Measurements from ENCODE around the gene NDUFA6.

The NDUFA6 gene

DNA sequence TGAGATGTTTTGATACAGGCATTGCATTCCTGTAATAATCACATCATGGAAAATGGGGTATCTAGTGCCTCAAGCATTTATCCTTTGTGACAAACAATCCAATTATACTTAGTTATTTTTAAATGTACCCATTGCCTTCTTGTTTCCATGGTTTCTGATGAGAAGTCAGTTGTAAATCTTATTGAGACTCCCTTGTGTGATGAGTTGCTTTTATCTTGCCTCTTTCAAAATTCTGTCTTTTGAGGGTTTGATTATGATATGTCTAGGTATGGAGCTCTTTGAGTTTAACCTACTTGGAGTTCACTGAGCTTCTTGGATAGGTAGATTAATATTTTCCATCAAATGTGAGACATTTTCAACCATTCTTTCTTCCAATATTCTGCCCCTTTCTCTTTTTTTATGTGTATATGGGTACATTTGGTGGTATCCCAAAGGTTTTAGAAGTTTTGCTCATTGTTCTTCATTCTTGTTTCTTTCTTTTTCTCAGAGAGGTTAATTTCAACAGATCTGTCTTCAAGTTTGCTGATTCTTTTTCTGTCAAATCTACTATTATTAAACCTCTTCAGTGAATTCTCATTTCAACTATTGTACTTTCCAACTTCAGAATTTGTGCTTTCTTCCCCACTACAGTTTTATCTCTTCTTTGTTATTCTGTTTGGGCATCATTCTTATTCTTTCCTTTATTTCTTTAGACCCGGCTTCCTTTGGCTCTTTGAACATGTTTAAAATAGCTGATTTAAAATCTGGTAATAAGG lies 33.6 kb downstream of the NDUFA6 start:
- H3K4me1 Mint-ChIP-seq (ENCODE audit: low read depth) = peaks cover 21% of the 10 kb centered on the region
- H3K4me3 Mint-ChIP-seq = no peak overlapping the region
- no peaks in the 10 kb centered on the region for H3K27me3 Mint-ChIP-seq
- H3K36me3 Mint-ChIP-seq (ENCODE audit: low read depth) = peaks cover 57% of the 10 kb centered on the region
- no peak overlapping the region for H3K27ac Mint-ChIP-seq
- intact Hi-C loops (cut with micrococcal nuclease) = loop anchor here (10.0 kb wide), 1 partner anchor 52 kb away; no protein-coding TSS in a partner anchor
- H3K9me3 Mint-ChIP-seq = peaks cover 36% of the 10 kb centered on the region

DNA sequence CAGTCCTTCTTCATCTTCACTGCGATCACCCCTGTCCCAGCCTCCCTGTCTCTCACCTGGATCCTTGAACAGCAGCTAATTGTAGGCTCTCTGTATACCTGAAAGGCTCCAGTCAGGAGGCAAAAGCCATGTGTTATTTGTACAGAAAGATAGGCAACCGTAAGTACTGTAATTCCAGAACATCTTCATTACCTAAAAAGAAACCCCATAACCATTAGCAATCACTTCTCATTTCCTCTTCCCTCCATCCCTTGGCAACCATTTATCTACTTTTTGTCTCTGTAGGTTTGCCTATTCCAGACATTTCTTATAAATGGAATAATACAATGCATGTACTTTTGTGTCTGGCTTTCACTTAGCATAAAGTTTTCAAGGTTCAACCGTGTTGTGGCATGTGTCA lies 37.8 kb downstream of the NDUFA6 start:
- peaks cover 21% of the 10 kb centered on the region for H3K4me1 Mint-ChIP-seq (ENCODE audit: low read depth)
- intact Hi-C loops (cut with micrococcal nuclease) = loop anchor here (10.0 kb wide), 1 partner anchor 48 kb away; no protein-coding TSS in a partner anchor
- H3K27ac Mint-ChIP-seq = peak overlapping the region; percentile 16
- H3K27me3 Mint-ChIP-seq = no peaks in the 10 kb centered on the region
- peaks cover 35% of the 10 kb centered on the region for H3K36me3 Mint-ChIP-seq (ENCODE audit: low read depth)
- peaks cover 16% of the 10 kb centered on the region for H3K9me3 Mint-ChIP-seq
- no peak overlapping the region for H3K4me3 Mint-ChIP-seq

DNA sequence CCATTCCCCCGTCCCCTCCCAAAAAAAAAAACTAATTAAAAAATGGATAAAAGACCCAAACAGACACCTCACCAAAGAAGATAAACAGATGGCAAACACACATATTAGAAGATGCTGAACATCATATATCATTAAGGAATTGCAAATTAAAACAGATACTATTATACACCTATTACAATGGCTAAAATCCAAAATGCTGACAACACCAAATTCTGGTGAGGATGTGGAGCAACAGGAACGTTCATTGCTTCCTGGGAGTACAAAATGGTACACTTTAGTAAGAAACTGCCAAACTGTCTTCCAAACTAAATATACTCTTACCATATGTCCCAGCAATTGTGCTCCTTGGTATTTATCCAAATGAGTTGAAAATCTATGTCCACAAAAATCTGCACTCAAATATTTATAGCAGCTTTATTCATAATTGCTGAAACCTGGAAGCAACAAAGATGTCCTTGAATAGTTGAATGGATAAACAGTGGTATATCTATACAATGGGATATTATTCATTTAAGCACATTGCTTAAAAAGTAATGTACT lies 39.9 kb downstream of the NDUFA6 start:
- intact Hi-C loops (cut with micrococcal nuclease) = loop anchor here (10.0 kb wide), 1 partner anchor 46 kb away; no protein-coding TSS in a partner anchor
- peaks cover 31% of the 10 kb centered on the region for H3K36me3 Mint-ChIP-seq (ENCODE audit: low read depth)

DNA sequence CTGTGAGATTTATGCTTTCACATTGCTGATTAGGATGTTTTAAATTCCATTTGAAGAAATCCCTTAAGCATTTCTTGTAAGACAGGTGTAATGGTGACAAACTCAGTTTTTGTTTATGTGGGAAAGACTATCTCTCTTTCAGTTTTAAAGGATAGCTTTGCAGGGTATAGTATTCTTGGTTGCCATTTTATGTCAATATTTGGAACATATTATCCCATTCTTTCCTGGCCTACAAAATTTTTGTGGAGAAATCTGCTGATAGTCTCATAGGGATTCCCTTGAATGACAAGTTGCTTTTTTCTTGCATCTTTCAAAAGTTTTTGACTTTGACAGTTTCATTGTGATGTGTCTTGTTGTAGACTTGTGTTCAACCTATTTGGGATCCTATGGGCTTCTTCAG lies 48.8 kb downstream of the NDUFA6 start:
- H3K27ac Mint-ChIP-seq = no peak overlapping the region
- peaks cover 21% of the 10 kb centered on the region for H3K9me3 Mint-ChIP-seq
- H3K27me3 Mint-ChIP-seq = no peaks in the 10 kb centered on the region
- H3K4me1 Mint-ChIP-seq (ENCODE audit: low read depth) = peaks cover 19% of the 10 kb centered on the region
- intact Hi-C loops (cut with micrococcal nuclease) = no loop called here
- no peak overlapping the region for H3K4me3 Mint-ChIP-seq
- H3K36me3 Mint-ChIP-seq (ENCODE audit: low read depth) = peaks cover 36% of the 10 kb centered on the region

More for the DNA sequence above, 39.9 kb downstream of the NDUFA6 start:
- H3K4me1 Mint-ChIP-seq (ENCODE audit: low read depth) = peaks cover 21% of the 10 kb centered on the region
- H3K4me3 Mint-ChIP-seq = no peak overlapping the region
- no peaks in the 10 kb centered on the region for H3K9me3 Mint-ChIP-seq
- no peak overlapping the region for H3K27ac Mint-ChIP-seq
- no peaks in the 10 kb centered on the region for H3K27me3 Mint-ChIP-seq

DNA sequence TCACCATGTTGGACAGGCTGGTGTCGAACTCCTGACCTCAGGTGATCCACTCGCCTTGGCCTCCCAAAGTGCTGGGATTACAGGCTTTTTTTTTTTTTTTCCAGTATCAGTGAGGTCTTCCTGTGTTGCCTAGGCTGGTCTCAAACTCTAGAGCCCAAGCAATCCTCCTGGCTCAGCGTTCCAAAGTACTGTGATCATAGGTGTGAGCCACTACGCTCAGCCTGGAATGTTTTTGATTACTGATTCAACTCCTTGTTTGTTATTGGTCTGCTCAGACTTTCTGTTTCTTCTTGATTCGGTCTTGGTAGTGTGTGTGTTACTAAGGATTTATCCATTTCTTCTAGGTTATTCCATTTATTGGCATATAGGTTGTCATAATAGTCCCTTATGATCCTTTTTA lies 51.3 kb downstream of the NDUFA6 start:
- peaks cover 27% of the 10 kb centered on the region for H3K9me3 Mint-ChIP-seq
- peak overlapping the region; percentile 73 for H3K27ac Mint-ChIP-seq

More for the DNA sequence above, 51.3 kb downstream of the NDUFA6 start:
- Mint-ChIP-seq H3K36me3 (ENCODE audit: low read depth) (peaks cover 27% of the 10 kb centered on the region), H3K4me3 (no peak overlapping the region), H3K27me3 (no peaks in the 10 kb centered on the region), H3K4me1 (ENCODE audit: low read depth) (peaks cover 19% of the 10 kb centered on the region)
- intact Hi-C loops (cut with micrococcal nuclease) = no loop called here

All from dendritic cell treated with granulocyte-macrophage colony-stimulating factor and Interleukin-4, amounts not matched to agents 40 ng/mL and 50 ng/mL, for 4 days (primary cell).